GM18519 (cell line): Measurements from ENCODE around the gene IFIT1B.
"Not testable (repeated sequence)": the region's sequence is repeated elsewhere in the genome, so short reads cannot be mapped to it uniquely, and the experiment has no call there.

Source experiments
- ATAC-seq: cut with Tn5 transposase; IDR thresholded peaks from one replicate; pipeline ENCODE4 v1.9.1; 2021; ENCODE audit warnings: mild to moderate bottlenecking, moderate library complexity; ENCODE audit not compliant: unreplicated experiment, low FRiP score

IFIT1B gene

GRCh38 chr10:89407792-89408191 is 29.9 kb downstream of the IFIT1B start:
- not testable (repeated sequence) for ATAC-seq

- ATAC-seq: not testable (repeated sequence)
Observed at GRCh38 chr10:89409282-89409681, 31.4 kb downstream of the IFIT1B start.

GRCh38 chr10:89410551-89410950 is 32.7 kb downstream of the IFIT1B start:
- ATAC-seq: not testable (repeated sequence)

GRCh38 chr10:89411135-89411534 is 33.3 kb downstream of the IFIT1B start:
- not testable (repeated sequence) for ATAC-seq

GRCh38 chr10:89412276-89412675 is 34.4 kb downstream of the IFIT1B start:
- not testable (repeated sequence) for ATAC-seq

GRCh38 chr10:89413398-89413912 is 35.6 kb downstream of the IFIT1B start:
- ATAC-seq: no peak

GRCh38 chr10:89414146-89414878 is 36.5 kb downstream of the IFIT1B start, which contains the start of gene IFIT5:
IFIT5 (plus strand) TSS chr10:89414568; CDS start chr10:89414799, 231 bp downstream.
- ATAC-seq: peak; percentile 59

- ATAC-seq: peak; percentile 21
Observed at GRCh38 chr10:89414879-89415821, 37.3 kb downstream of the IFIT1B start.

- no peak for ATAC-seq
Observed at GRCh38 chr10:89416465-89416864, 38.6 kb downstream of the IFIT1B start.

- ATAC-seq: no peak
Observed at GRCh38 chr10:89419548-89419947, 41.7 kb downstream of the IFIT1B start.

- ATAC-seq: no peak
Observed at GRCh38 chr10:89421018-89421476, 43.2 kb downstream of the IFIT1B start.

GRCh38 chr10:89425000-89425399 is 47.1 kb downstream of the IFIT1B start:
- ATAC-seq: no peak

- ATAC-seq: no peak
Observed at GRCh38 chr10:89426230-89426868, 48.5 kb downstream of the IFIT1B start.

- ATAC-seq: no peak
Observed at GRCh38 chr10:89427629-89428028, 49.8 kb downstream of the IFIT1B start.

- ATAC-seq: no peak
Observed at GRCh38 chr10:89428877-89429276, 51.0 kb downstream of the IFIT1B start.

GRCh38 chr10:89431977-89432376 is 54.1 kb downstream of the IFIT1B start:
- ATAC-seq: no peak
